Measurements from ENCODE around the gene PRKN.

DNA sequence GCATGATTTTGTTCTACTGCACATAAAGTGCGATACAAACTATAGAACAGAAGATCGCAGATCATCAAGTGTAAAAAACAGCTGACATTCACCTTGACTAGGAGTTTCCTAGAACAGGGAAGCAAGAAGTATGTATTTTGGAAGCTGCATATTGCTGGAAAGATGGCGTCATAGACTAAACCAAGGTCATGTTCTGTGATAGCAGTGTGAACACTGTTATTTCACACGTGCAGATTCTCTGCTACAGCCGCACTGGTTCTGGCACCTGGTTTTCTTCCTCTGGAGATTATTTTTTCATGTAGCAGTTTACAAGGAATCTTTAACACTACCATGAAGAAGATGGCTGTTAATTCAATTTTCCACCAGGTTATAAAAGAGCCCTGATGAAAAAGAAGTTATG is 681.2 kb downstream of the PRKN start:
- TF ChIP-seq, protein P1, sequence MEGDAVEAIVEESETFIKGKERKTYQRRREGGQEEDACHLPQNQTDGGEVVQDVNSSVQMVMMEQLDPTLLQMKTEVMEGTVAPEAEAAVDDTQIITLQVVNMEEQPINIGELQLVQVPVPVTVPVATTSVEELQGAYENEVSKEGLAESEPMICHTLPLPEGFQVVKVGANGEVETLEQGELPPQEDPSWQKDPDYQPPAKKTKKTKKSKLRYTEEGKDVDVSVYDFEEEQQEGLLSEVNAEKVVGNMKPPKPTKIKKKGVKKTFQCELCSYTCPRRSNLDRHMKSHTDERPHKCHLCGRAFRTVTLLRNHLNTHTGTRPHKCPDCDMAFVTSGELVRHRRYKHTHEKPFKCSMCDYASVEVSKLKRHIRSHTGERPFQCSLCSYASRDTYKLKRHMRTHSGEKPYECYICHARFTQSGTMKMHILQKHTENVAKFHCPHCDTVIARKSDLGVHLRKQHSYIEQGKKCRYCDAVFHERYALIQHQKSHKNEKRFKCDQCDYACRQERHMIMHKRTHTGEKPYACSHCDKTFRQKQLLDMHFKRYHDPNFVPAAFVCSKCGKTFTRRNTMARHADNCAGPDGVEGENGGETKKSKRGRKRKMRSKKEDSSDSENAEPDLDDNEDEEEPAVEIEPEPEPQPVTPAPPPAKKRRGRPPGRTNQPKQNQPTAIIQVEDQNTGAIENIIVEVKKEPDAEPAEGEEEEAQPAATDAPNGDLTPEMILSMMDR (conservative IDR thresholded peaks at IDR 0.05; ENCODE audit: low read depth, low read length), result no peak
- no peak for TF ChIP-seq EZH2 (IDR thresholded peaks at IDR 0.05; ENCODE audit: borderline replicate concordance, low read depth, low read length, poor library complexity, severe bottlenecking)

Measured in A673 (cell line).